CD14-positive monocyte (primary cell): ENCODE results near the gene CXCR6. TPM values are rescaled to one million over a fixed set of nuclear protein-coding genes. Genes with fewer than 3 reads are reported as not detected.

Source experiments
- DNase-seq, 3 donors: peaks; one replicate each; pipeline ENCODE4 v3.0.0-alpha.2; 2011 to 2022
- H2AFZ ChIP-seq: 2 replicates; pipeline ENCODE4 v1.6.0; 2012; ENCODE audit warnings: mild to moderate bottlenecking, low read depth, low read length, inconsistent platforms; ENCODE audit not compliant: insufficient read depth, poor library complexity, severe bottlenecking
- H3K27ac ChIP-seq, 2 donors: 1 replicate in 1 of 2; 2 replicates in 1 of 2; pipeline ENCODE4 v1.5.1; 2012 to 2013; ENCODE audit warnings: low read length in 2 of 2, control low read depth in 1 of 2, inconsistent platforms in 1 of 2, low read depth in 1 of 2, mild to moderate bottlenecking in 1 of 2
- H3K27me3 ChIP-seq, 2 donors: one replicate each; pipeline versions ENCODE4 v1.6.0 to v1.6.1; 2011 to 2013; ENCODE audit warnings: low read length in 2 of 2; ENCODE audit not compliant: control insufficient read depth in 2 of 2, insufficient read depth in 2 of 2
- H3K36me3 ChIP-seq, 2 donors: replicated peaks in 1 of 2; 1 replicate in 1 of 2; 2 replicates in 1 of 2; pipeline versions ENCODE4 v1.5.1 to v1.6.1; 2012 to 2013; ENCODE audit warnings: low read length in 2 of 2, control low read depth in 1 of 2, inconsistent platforms in 1 of 2, mild to moderate bottlenecking in 1 of 2; ENCODE audit not compliant: insufficient read depth in 2 of 2, control insufficient read depth in 1 of 2
- H3K4me1 ChIP-seq, 2 donors: 1 replicate in 1 of 2; 2 replicates in 1 of 2; pipeline versions ENCODE4 v1.5.1 to v1.6.1; 2012 to 2013; ENCODE audit warnings: low read length in 2 of 2, control low read depth in 1 of 2, inconsistent platforms in 1 of 2, mild to moderate bottlenecking in 1 of 2, moderate library complexity in 1 of 2; ENCODE audit not compliant: insufficient read depth in 2 of 2, control insufficient read depth in 1 of 2
- H3K4me2 ChIP-seq: replicated peaks from 2 replicates; pipeline ENCODE3; 2012; ENCODE audit warnings: low read length, moderate library complexity, mild to moderate bottlenecking; ENCODE audit not compliant: poor library complexity, severe bottlenecking; ENCODE audit errors: extremely low read depth
- H3K4me3 ChIP-seq, 3 experiments: fragments of 200-600 bp in 1 of 3; sonication (generic) in 1 of 3; replicated peaks in 1 of 3; 1 replicate in 2 of 3; 2 replicates in 1 of 3; pipeline ENCODE4 v1.5.1; 2011 to 2013; ENCODE audit warnings: low read length in 3 of 3, mild to moderate bottlenecking in 3 of 3, control low read depth in 2 of 3, low read depth in 2 of 3, inconsistent platforms in 1 of 3, moderate library complexity in 1 of 3
- H3K79me2 ChIP-seq: 2 replicates; pipeline ENCODE4 v1.6.0; 2012; ENCODE audit warnings: mild to moderate bottlenecking, control low read depth, inconsistent platforms, low read length, moderate library complexity; ENCODE audit not compliant: insufficient read depth
- H3K9ac ChIP-seq: 2 replicates; pipeline ENCODE4 v1.6.0; 2017; ENCODE audit warnings: low read length, mild to moderate bottlenecking; ENCODE audit not compliant: insufficient read depth, poor library complexity, severe bottlenecking
- H3K9me3 ChIP-seq, 2 donors: replicated peaks in 1 of 2; 1 replicate in 1 of 2; 2 replicates in 1 of 2; pipeline versions ENCODE4 v1.5.1 to v1.6.1; 2012 to 2013; ENCODE audit warnings: low read length in 2 of 2, control low read depth in 1 of 2; ENCODE audit not compliant: control insufficient read depth in 1 of 2, insufficient read depth in 1 of 2
- H4K20me1 ChIP-seq: 2 replicates; pipeline ENCODE4 v1.6.0; 2012; ENCODE audit warnings: mild to moderate bottlenecking, low read length, control low read depth, moderate library complexity; ENCODE audit not compliant: insufficient read depth
- H3K27ac Mint-ChIP-seq, 7 donors: one replicate each; pipeline ENCODE4 v1.8.0; 2020; ENCODE audit warnings: mild to moderate bottlenecking in 7 of 7, mixed read lengths in 7 of 7, moderate library complexity in 6 of 7, inconsistent platforms in 2 of 7
- H3K27me3 Mint-ChIP-seq, 3 donors: one replicate each; pipeline ENCODE4 v1.8.0; 2021 to 2022; ENCODE audit warnings: low read depth in 3 of 3, mild to moderate bottlenecking in 3 of 3, mixed read lengths in 3 of 3, moderate library complexity in 3 of 3, inconsistent platforms in 1 of 3
- H3K36me3 Mint-ChIP-seq, 2 donors: one replicate each; pipeline ENCODE4 v1.8.0; 2020; ENCODE audit warnings: mixed read lengths in 2 of 2, inconsistent platforms in 1 of 2, mild to moderate bottlenecking in 1 of 2
- H3K4me1 Mint-ChIP-seq: one replicate; pipeline ENCODE4 v1.8.0; 2020; ENCODE audit warnings: mild to moderate bottlenecking, mixed read lengths
- H3K4me3 Mint-ChIP-seq, 2 donors: one replicate each; pipeline ENCODE4 v1.8.0; 2020; ENCODE audit warnings: mild to moderate bottlenecking in 2 of 2, mixed read lengths in 2 of 2, moderate library complexity in 1 of 2
- H3K9me3 Mint-ChIP-seq, 7 donors: one replicate each; pipeline ENCODE4 v1.8.0; 2020 to 2022; ENCODE audit warnings: mixed read lengths in 7 of 7, mild to moderate bottlenecking in 6 of 7, moderate library complexity in 6 of 7, inconsistent platforms in 2 of 7
- WGBS: methylation state at CpG from one replicate; pipeline ENCODE4 v1.1.5; 2013; ENCODE audit warnings: missing lambda C conversion rate; ENCODE audit not compliant: insufficient coverage; 5-methylcytosine and 5-hydroxymethylcytosine counted together
- intact Hi-C, 2 donors: fragments of 100-400 bp; cut with micrococcal nuclease; formaldehyde crosslinking; loops; one replicate each; pipeline versions ENCODE4 v1.15.0 to v1.15.1; 2023
- polyA plus RNA-seq, 3 donors: library from polyadenylated mRNA; depleted of rRNA in 1 of 3; unstranded in 2 of 3; stranded (reverse) in 1 of 3; fragments of 300-500 nt in 2 of 3; fragments of >200 nt in 1 of 3; fragmentation: Illumina TruSeq in 2 of 3; gene quantifications; 1 replicate in 2 of 3; 2 replicates in 1 of 3; pipeline ENCODE4 v1.2.3, GENCODE V29; 2012 to 2021
- TF ChIP-seq, protein P1 (sequence below): fragments of 200-600 bp; IDR thresholded peaks from one replicate; pipeline ENCODE4 v1.8.0; 2022; ENCODE audit warnings: antibody characterized with exemption, mild to moderate bottlenecking

CXCR6 gene
- polyA plus RNA-seq, 3 donors: 0.10 TPM; not detected in 2

DNA sequence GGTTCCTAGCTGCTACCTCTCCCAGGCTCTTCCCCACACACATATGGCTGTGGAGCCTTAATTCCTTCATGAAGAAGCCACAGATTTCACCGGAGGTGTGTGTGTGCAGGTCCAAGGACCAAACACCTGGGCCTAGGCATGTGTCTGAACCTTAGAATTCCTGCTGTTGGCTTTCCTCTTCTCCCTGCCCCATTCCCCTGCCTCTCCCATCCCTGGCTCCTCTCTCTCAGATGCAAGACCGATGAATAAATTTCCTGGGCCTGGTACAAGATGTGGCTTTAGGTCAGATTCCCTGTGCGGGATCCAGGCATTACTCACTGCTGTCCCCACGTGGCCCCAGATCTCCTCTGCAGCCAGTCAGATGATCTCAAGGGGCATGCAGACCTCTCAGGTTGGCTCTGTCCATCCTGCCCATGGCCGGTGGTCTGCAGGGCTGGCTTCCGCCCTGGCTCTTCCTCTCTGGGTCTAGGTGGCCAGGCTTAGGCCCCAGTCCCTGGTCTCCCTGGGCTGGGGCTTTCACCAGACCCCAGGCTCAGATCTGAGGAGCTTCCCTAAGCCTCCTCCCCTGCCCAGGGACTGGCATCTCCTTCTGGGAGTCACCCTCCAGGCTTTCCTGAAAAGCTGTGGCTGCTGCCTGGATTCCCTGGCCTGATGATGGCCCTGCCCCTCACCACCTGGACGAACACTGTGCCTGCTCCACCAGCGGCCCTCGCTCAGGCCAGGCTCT lies 36.4 kb upstream of the CXCR6 start:
- Histone ChIP-seq H3K79me2 (no peaks in the 10 kb centered on the region), H3K4me1 (no peaks in the 10 kb centered on the region), H3K36me3 (no peaks in the 10 kb centered on the region), H3K9ac (no peak overlapping the region), H3K27ac (no peak overlapping the region), H4K20me1 (no peaks in the 10 kb centered on the region), H3K4me3 (no peak overlapping the region), H3K27me3 (no peaks in the 10 kb centered on the region), H3K4me2 (no peak overlapping the region), H2AFZ (no peak overlapping the region), H3K9me3 (no peaks in the 10 kb centered on the region)
- peaks cover 0 to 1% of the 10 kb centered on the region in 2 donors for H3K36me3 Mint-ChIP-seq
- peaks cover 0 to 1% (median 0%) of the 10 kb centered on the region in 3 donors for H3K27me3 Mint-ChIP-seq
- intact Hi-C loops: no loop called here
- DNase-seq: no peak
- no peak overlapping the region for H3K4me3 Mint-ChIP-seq
- no peak overlapping the region for H3K27ac Mint-ChIP-seq
- WGBS: 88% methylated on average over 9 of the region's 9 CpGs
- H3K9me3 Mint-ChIP-seq: no peaks in the 10 kb centered on the region
- H3K4me1 Mint-ChIP-seq: peaks cover 3% of the 10 kb centered on the region
- TF ChIP-seq, protein P1, sequence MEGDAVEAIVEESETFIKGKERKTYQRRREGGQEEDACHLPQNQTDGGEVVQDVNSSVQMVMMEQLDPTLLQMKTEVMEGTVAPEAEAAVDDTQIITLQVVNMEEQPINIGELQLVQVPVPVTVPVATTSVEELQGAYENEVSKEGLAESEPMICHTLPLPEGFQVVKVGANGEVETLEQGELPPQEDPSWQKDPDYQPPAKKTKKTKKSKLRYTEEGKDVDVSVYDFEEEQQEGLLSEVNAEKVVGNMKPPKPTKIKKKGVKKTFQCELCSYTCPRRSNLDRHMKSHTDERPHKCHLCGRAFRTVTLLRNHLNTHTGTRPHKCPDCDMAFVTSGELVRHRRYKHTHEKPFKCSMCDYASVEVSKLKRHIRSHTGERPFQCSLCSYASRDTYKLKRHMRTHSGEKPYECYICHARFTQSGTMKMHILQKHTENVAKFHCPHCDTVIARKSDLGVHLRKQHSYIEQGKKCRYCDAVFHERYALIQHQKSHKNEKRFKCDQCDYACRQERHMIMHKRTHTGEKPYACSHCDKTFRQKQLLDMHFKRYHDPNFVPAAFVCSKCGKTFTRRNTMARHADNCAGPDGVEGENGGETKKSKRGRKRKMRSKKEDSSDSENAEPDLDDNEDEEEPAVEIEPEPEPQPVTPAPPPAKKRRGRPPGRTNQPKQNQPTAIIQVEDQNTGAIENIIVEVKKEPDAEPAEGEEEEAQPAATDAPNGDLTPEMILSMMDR: no peak

DNA sequence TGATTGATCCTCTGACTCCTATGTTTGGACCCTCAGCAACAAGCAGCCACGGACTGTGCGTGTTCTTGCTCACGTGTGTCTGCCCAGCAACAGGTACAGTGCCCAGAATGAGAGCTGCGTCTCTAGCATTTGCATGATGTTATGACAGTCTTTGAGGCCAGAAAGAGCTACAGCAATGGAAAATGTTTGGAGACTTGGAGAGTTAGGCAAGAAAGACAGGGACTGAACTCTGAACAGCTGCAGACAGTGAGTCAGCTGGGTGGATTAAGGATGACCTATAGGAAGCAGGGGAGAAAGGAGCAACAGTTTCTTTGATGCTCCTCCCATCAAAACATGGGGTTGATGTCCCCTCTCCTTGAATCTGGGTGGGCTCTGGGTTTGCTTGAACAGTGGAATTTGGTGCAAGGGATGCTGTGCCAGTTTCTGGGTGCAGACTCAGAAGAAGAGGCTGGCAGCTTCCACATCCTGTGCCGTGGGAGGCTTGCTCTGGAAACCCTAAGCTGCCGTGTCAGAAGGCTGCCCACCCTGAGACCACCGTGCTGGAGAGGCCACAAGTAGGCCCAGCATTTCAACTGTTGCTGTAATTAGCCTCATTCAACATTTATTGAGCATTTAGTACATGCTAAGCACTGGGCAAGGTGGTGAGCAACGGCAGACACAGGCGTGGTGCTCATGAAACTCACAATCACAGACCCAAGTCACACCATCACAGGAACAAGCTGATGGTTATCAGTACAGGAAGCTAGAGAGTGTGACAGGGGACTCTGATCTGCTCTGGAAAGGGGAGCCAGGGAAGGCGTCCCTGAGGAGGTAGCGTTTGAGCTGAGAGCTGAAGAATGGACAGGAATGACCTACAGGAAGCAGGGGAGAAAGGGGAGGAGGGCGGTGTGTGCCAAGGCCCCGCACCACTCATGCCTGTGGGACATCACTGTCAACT lies 35.2 kb upstream of the CXCR6 start:
- Mint-ChIP-seq H3K4me3 (no peak overlapping the region), H3K36me3 (peaks cover 2 to 9% of the 10 kb centered on the region in 2 donors), H3K9me3 (no peaks in the 10 kb centered on the region), H3K27ac (no peak overlapping the region), H3K4me1 (peaks cover 3% of the 10 kb centered on the region), H3K27me3 (peaks cover 0 to 1% (median 0%) of the 10 kb centered on the region in 3 donors)
- H3K36me3 ChIP-seq: no peaks in the 10 kb centered on the region
- 81% methylated on average over 9 of the region's 13 CpGs for WGBS
- H3K9ac ChIP-seq: no peak overlapping the region
- no peak overlapping the region for H3K27ac ChIP-seq
- no peaks in the 10 kb centered on the region for H4K20me1 ChIP-seq
- H3K9me3 ChIP-seq: no peaks in the 10 kb centered on the region
- TF ChIP-seq, protein P1: no peak
- H3K27me3 ChIP-seq: no peaks in the 10 kb centered on the region
- DNase-seq: no peak
- H3K4me2 ChIP-seq: no peak overlapping the region
- no peak overlapping the region for H2AFZ ChIP-seq
- H3K4me3 ChIP-seq: no peak overlapping the region
- no peaks in the 10 kb centered on the region for H3K79me2 ChIP-seq
- intact Hi-C loops: no loop called here
- H3K4me1 ChIP-seq: no peaks in the 10 kb centered on the region
